Osteocyte (in vitro differentiated cells): ENCODE measurements around the gene STXBP6. TPM values are rescaled to one million over a fixed set of nuclear protein-coding genes. Genes with fewer than 3 reads are reported as not detected.

Experiments
- DNase-seq: peaks from one replicate; pipeline ENCODE4 v3.0.0; 2021; ENCODE audit warnings: mixed read lengths; ENCODE audit not compliant: unreplicated experiment; ENCODE audit errors: extremely low spot score
- H3K27ac Mint-ChIP-seq: one replicate; pipeline ENCODE4 v1.8.0; 2021; ENCODE audit warnings: mild to moderate bottlenecking, mixed read lengths; ENCODE audit not compliant: unreplicated experiment
- H3K27me3 Mint-ChIP-seq: one replicate; pipeline ENCODE4 v1.8.0; 2021; ENCODE audit warnings: mixed read lengths; ENCODE audit not compliant: unreplicated experiment
- H3K36me3 Mint-ChIP-seq: one replicate; pipeline ENCODE4 v1.8.0; 2021; ENCODE audit warnings: mixed read lengths; ENCODE audit not compliant: unreplicated experiment
- H3K4me1 Mint-ChIP-seq: one replicate; pipeline ENCODE4 v1.8.0; 2021; ENCODE audit warnings: mixed read lengths; ENCODE audit not compliant: unreplicated experiment
- H3K4me3 Mint-ChIP-seq: one replicate; pipeline ENCODE4 v1.8.0; 2021; ENCODE audit warnings: mild to moderate bottlenecking, moderate library complexity, mixed read lengths; ENCODE audit not compliant: unreplicated experiment
- H3K9me3 Mint-ChIP-seq: one replicate; pipeline ENCODE4 v1.8.0; 2021; ENCODE audit warnings: mixed read lengths; ENCODE audit not compliant: unreplicated experiment
- total RNA-seq: library from RNA; stranded (reverse); gene quantifications from 2 replicates; pipeline ENCODE4 v1.2.1, GENCODE V29; 2021
- TF ChIP-seq, protein P1 (sequence below): fragments of 200-600 bp; sonication (generic); IDR thresholded peaks from 2 replicates; pipeline ENCODE4 v1.5.0; 2021; ENCODE audit warnings: antibody characterized with exemption, mild to moderate bottlenecking, moderate library complexity

Gene STXBP6
- total RNA-seq, 1 donor from 2014 or later = 6.4 TPM

DNA sequence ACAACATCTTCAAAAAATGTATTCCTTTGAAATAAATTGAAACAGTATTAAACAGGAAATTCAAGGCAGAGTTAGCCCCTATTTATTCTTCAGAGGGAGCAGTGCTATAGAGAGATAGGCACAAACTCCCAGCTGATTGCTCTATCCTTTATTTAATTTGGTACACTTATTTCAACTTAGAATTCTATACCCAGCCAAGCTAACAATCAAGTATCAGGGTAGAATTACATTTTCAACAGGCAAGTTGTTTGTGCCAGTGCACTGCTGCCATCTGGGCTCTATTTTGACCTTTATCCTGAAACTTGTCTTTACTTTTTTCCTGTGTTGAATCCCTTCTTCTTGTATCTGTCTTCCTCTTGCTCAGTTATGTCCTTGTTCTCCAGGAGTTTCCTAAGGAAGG is 159.2 kb downstream of the STXBP6 start:
- TF ChIP-seq, protein P1, sequence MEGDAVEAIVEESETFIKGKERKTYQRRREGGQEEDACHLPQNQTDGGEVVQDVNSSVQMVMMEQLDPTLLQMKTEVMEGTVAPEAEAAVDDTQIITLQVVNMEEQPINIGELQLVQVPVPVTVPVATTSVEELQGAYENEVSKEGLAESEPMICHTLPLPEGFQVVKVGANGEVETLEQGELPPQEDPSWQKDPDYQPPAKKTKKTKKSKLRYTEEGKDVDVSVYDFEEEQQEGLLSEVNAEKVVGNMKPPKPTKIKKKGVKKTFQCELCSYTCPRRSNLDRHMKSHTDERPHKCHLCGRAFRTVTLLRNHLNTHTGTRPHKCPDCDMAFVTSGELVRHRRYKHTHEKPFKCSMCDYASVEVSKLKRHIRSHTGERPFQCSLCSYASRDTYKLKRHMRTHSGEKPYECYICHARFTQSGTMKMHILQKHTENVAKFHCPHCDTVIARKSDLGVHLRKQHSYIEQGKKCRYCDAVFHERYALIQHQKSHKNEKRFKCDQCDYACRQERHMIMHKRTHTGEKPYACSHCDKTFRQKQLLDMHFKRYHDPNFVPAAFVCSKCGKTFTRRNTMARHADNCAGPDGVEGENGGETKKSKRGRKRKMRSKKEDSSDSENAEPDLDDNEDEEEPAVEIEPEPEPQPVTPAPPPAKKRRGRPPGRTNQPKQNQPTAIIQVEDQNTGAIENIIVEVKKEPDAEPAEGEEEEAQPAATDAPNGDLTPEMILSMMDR = no peak
- H3K4me1 Mint-ChIP-seq = peaks cover 30% of the 10 kb centered on the region
- H3K4me3 Mint-ChIP-seq = no peak overlapping the region
- H3K36me3 Mint-ChIP-seq = peaks cover 4% of the 10 kb centered on the region
- peaks cover 22% of the 10 kb centered on the region for H3K9me3 Mint-ChIP-seq
- H3K27me3 Mint-ChIP-seq = peaks cover 2% of the 10 kb centered on the region
- no peak overlapping the region for H3K27ac Mint-ChIP-seq
- DNase-seq = no peak

DNA sequence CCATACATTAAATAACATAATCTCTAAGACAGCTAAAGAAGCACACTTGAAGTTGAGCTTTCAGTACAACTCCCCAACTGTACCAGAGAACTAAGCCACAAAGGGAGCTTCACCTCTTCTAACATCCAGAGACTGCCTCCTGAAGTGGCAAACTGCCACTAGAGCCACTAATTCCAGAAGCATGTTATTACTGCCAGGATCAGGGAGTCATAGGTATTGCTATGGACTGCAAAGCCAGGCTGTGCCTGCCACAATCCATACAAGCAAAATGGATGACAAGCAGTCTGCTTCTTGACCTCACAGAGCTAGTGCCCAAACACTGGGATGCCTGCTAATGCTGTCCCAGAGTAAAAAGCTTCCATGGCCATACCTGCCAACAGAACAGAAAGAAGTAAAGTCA is 160.1 kb downstream of the STXBP6 start:
- Mint-ChIP-seq H3K4me1 (peaks cover 21% of the 10 kb centered on the region), H3K36me3 (peaks cover 4% of the 10 kb centered on the region), H3K27me3 (peaks cover 2% of the 10 kb centered on the region), H3K27ac (no peak overlapping the region), H3K9me3 (peaks cover 22% of the 10 kb centered on the region), H3K4me3 (no peak overlapping the region)
- TF ChIP-seq, protein P1 = no peak
- no peak for DNase-seq

GRCh38 chr14:24888532-24888931 is 161.4 kb downstream of the STXBP6 start:
- no peak for DNase-seq
- H3K9me3 Mint-ChIP-seq = peaks cover 22% of the 10 kb centered on the region
- H3K36me3 Mint-ChIP-seq = peaks cover 4% of the 10 kb centered on the region
- TF ChIP-seq, protein P1 = no peak
- peaks cover 2% of the 10 kb centered on the region for H3K27me3 Mint-ChIP-seq
- H3K4me1 Mint-ChIP-seq = peaks cover 22% of the 10 kb centered on the region
- H3K4me3 Mint-ChIP-seq = no peak overlapping the region
- no peak overlapping the region for H3K27ac Mint-ChIP-seq

GRCh38 chr14:24887623-24888304 is 162.2 kb downstream of the STXBP6 start:
- peaks cover 22% of the 10 kb centered on the region for H3K9me3 Mint-ChIP-seq
- H3K27ac Mint-ChIP-seq = no peak overlapping the region
- H3K4me3 Mint-ChIP-seq = no peak overlapping the region
- no peak for DNase-seq
- peaks cover 4% of the 10 kb centered on the region for H3K36me3 Mint-ChIP-seq
- peaks cover 30% of the 10 kb centered on the region for H3K4me1 Mint-ChIP-seq
- TF ChIP-seq, protein P1 = no peak
- H3K27me3 Mint-ChIP-seq = peaks cover 2% of the 10 kb centered on the region

- no peak overlapping the region for H3K27ac Mint-ChIP-seq
These were observed 164.5 kb downstream of the STXBP6 start for GRCh38 chr14:24885410-24885913.

More at GRCh38 chr14:24885410-24885913, 164.5 kb downstream of the STXBP6 start:
- TF ChIP-seq, protein P1 = no peak
- H3K27me3 Mint-ChIP-seq = peaks cover 2% of the 10 kb centered on the region
- H3K4me1 Mint-ChIP-seq = peaks cover 47% of the 10 kb centered on the region
- DNase-seq = no peak
- no peak overlapping the region for H3K4me3 Mint-ChIP-seq
- H3K36me3 Mint-ChIP-seq = peaks cover 2% of the 10 kb centered on the region
- peaks cover 10% of the 10 kb centered on the region for H3K9me3 Mint-ChIP-seq
